PC-9 (cell line): ENCODE data around the gene DRGX. TPM values are rescaled to one million over a fixed set of nuclear protein-coding genes. Genes with fewer than 3 reads are reported as not detected.

ENCODE experiments used
- BruUV-seq: library from RNA; stranded (reverse); fragments of 400-500 nt; replicated peaks from 2 replicates; lab custom pipeline; 2021; lab: Mats Ljungman, UMichigan
- CTCF ChIA-PET: fragments of 300-600 bp; sonication (Branson Sonifier 250); formaldehyde crosslinking; loops from one replicate; lab custom pipeline; 2022; ENCODE audit warnings: antibody characterized with exemption; lab: Charles Lee
- POLR2A ChIA-PET: fragments of 300-600 bp; sonication (Branson Sonifier 250); formaldehyde crosslinking; loops from one replicate; lab custom pipeline; 2022; ENCODE audit warnings: antibody characterized with exemption; ENCODE audit not compliant: unreplicated experiment; lab: Charles Lee
- DNase-seq, 2 experiments: peaks; one replicate each; pipeline versions ENCODE4 v3.0.0 to v3.0.0-alpha.2; 2015 to 2022; ENCODE audit warnings: mixed read lengths in 1 of 2
- H2AFZ ChIP-seq: fragments of 200-600 bp; sonication (generic); 2 replicates; pipeline ENCODE4 v1.8.1; 2017; ENCODE audit warnings: antibody characterized with exemption
- H3F3A ChIP-seq: fragments of 200-600 bp; sonication (generic); 2 replicates; pipeline ENCODE4 v1.8.1; 2017; ENCODE audit warnings: antibody characterized with exemption, mild to moderate bottlenecking, low read depth; ENCODE audit not compliant: insufficient read depth
- H3K27ac ChIP-seq: fragments of 200-600 bp; sonication (generic); 2 replicates; pipeline ENCODE4 v1.6.1; 2016; ENCODE audit warnings: mixed run types
- H3K27me3 ChIP-seq: fragments of 200-600 bp; sonication (generic); 2 replicates; pipeline ENCODE4 v1.6.1; 2016; ENCODE audit warnings: low read depth, mixed run types; ENCODE audit not compliant: insufficient read depth
- H3K36me3 ChIP-seq: fragments of 200-600 bp; sonication (generic); 2 replicates; pipeline ENCODE4 v1.6.1; 2016; ENCODE audit warnings: low read depth, mixed run types
- H3K4me1 ChIP-seq: fragments of 200-600 bp; sonication (generic); replicated peaks from 2 replicates; pipeline ENCODE4 v1.6.1; 2016; ENCODE audit warnings: mixed run types; ENCODE audit not compliant: insufficient read depth
- H3K4me2 ChIP-seq: fragments of 200-600 bp; sonication (generic); 2 replicates; pipeline ENCODE4 v1.6.1; 2017; ENCODE audit warnings: mixed run types
- H3K4me3 ChIP-seq: fragments of 200-600 bp; sonication (generic); 2 replicates; pipeline ENCODE4 v1.6.1; 2016; ENCODE audit warnings: mixed run types
- H3K79me2 ChIP-seq: fragments of 200-600 bp; sonication (generic); 2 replicates; pipeline ENCODE4 v1.6.1; 2017; ENCODE audit warnings: low read depth, mixed run types
- H3K9me2 ChIP-seq: fragments of 200-600 bp; sonication (generic); 2 replicates; pipeline ENCODE4 v1.8.1; 2017; ENCODE audit warnings: mild to moderate bottlenecking; ENCODE audit not compliant: insufficient read depth
- H3K9me3 ChIP-seq: fragments of 200-600 bp; sonication (generic); 2 replicates; pipeline ENCODE4 v1.8.1; 2016; ENCODE audit warnings: low read depth; ENCODE audit not compliant: insufficient read depth
- H4K20me1 ChIP-seq: fragments of 200-600 bp; sonication (generic); 2 replicates; pipeline ENCODE4 v1.8.1; 2017; ENCODE audit not compliant: insufficient read depth
- EZH2 ChIP-seq: fragments of 200-600 bp; sonication (generic); IDR thresholded peaks from 2 replicates; pipeline ENCODE4 v1.8.0; 2017; ENCODE audit warnings: antibody characterized with exemption, low read depth
- intact Hi-C: fragments of 100-400 bp; cut with micrococcal nuclease; formaldehyde crosslinking; loops from one replicate; pipeline ENCODE4 v1.10.0; 2022; ENCODE audit not compliant: unreplicated experiment
- total RNA-seq: library from RNA; stranded (reverse); gene quantifications from 2 replicates; pipeline ENCODE4 v1.2.3, GENCODE V29; 2021
- TF ChIP-seq, protein P1 (sequence below): fragments of 200-600 bp; sonication (generic); conservative IDR thresholded peaks from 2 replicates; pipeline ENCODE4 v1.6.1; 2017; ENCODE audit warnings: mixed run types, antibody characterized with exemption, mild to moderate bottlenecking, moderate library complexity

Gene DRGX
- total RNA-seq, 1 experiment from 2014 or later, result not detected

DNA sequence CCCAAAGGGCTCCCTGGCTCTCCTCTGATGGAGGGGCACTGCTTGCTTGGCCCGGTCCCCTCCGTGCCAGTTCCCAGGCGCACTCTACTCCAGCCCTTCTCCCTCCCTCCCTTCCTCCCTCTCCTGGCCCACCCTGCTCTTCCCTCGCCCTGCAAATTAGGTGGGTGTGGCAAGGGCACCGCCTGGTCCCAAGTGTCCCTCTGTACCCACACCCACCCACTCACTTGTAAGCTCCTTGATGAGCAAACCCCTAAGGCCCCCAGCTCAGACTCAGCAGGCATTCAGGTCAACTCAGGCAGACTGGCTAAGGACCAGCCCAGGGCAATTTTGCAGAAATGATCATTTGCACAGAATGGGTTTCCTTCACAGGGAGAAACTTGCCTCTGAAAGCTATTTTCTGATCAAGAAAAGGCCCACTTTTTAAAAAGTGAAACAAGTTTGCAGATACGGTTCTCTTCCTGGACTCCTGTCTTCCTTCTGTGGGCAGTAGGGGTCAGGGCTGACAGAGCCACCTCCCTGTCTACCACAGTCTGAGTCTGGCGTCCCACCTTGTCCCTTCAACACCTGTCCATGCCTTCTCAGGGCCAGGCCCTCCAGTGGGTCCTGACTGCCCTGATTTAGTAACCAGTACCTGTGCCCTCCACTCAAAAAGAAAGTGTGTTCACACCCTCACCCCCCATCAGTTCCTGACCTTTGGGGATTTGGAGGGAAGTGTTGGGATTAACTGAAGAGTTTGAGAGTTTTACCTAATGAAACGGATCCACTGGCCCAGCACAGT lies 68.7 kb downstream of the DRGX start:
- ChIA-PET POLR2A (no interaction called here), CTCF (no interaction called here)
- H3K9me3 ChIP-seq, result no peaks in the 10 kb centered on the region
- H3K4me1 ChIP-seq, result no peaks in the 10 kb centered on the region
- no peak overlapping the region for H3K4me3 ChIP-seq
- H3K79me2 ChIP-seq, result no peaks in the 10 kb centered on the region
- no peak overlapping the region for H3K4me2 ChIP-seq
- H2AFZ ChIP-seq, result no peak overlapping the region
- no peaks in the 10 kb centered on the region; the same call in 1 of the 2 replicates for H4K20me1 ChIP-seq
- H3K36me3 ChIP-seq, result no peaks in the 10 kb centered on the region
- TF ChIP-seq, protein P1, sequence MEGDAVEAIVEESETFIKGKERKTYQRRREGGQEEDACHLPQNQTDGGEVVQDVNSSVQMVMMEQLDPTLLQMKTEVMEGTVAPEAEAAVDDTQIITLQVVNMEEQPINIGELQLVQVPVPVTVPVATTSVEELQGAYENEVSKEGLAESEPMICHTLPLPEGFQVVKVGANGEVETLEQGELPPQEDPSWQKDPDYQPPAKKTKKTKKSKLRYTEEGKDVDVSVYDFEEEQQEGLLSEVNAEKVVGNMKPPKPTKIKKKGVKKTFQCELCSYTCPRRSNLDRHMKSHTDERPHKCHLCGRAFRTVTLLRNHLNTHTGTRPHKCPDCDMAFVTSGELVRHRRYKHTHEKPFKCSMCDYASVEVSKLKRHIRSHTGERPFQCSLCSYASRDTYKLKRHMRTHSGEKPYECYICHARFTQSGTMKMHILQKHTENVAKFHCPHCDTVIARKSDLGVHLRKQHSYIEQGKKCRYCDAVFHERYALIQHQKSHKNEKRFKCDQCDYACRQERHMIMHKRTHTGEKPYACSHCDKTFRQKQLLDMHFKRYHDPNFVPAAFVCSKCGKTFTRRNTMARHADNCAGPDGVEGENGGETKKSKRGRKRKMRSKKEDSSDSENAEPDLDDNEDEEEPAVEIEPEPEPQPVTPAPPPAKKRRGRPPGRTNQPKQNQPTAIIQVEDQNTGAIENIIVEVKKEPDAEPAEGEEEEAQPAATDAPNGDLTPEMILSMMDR, result no peak
- no peak for TF ChIP-seq EZH2
- DNase-seq, result no peak
- H3F3A ChIP-seq, result no peaks in the 10 kb centered on the region
- intact Hi-C loops, result no loop called here
- H3K27ac ChIP-seq, result no peak overlapping the region
- H3K9me2 ChIP-seq, result no peaks in the 10 kb centered on the region
- peaks cover 94% of the 10 kb centered on the region for H3K27me3 ChIP-seq
- BruUV-seq, result no TSS peak

DNA sequence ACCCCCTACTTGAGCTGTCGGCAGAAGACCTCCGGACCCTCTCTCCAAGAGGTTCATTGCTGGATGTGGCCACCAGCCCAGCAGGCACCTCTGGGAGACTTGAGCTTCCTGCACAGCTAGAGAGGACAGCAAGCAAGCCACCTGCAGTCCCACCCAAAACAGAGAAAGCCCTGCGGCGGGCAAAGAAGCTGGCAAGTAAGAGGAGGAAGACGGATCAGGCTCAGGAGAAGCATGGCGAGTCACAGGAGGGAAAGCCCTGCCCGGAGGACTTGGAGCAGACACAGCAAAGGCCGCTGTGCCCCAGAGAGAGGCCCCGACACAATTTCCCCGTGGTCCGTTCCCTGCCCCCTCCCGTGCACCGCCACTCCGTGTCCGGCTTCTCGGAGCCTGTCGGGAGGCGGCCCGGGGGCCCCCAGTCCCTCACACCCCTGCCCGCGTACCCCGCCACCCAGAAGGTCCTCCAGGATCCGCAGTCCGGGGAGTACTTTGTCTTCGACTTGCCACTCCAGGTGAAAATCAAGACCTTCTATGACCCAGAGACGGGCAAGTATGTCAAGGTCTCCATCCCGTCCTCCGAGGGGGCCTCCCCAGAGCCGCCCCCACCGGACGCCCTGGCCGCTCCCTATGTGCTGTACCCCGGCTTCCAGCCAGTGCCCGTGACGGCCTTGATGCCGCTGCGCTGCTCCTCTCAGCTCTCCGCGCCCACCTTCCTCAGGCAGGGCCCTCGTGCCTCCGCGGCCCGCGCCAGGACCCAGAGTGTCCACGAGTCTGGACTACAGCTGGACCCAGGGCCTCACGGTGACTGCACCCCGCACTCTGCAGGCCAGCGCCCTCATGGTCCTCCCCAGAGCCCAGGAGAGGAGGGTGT lies 69.7 kb downstream of the DRGX start:
- H3K4me2 ChIP-seq, result no peak overlapping the region
- no peak overlapping the region for H3K4me3 ChIP-seq
- H3K36me3 ChIP-seq, result no peaks in the 10 kb centered on the region
- TF ChIP-seq EZH2, result no peak
- TF ChIP-seq, protein P1, result no peak
- CTCF ChIA-PET, result no interaction called here
- no peaks in the 10 kb centered on the region for H3K9me2 ChIP-seq
- H4K20me1 ChIP-seq, result no peaks in the 10 kb centered on the region; the same call in 1 of the 2 replicates
- intact Hi-C loops, result no loop called here
- DNase-seq, result no peak
- H3K9me3 ChIP-seq, result no peaks in the 10 kb centered on the region
- H3K27me3 ChIP-seq, result peaks cover 94% of the 10 kb centered on the region
- BruUV-seq, result no TSS peak
- H2AFZ ChIP-seq, result no peak overlapping the region
- H3F3A ChIP-seq, result no peaks in the 10 kb centered on the region
- no peaks in the 10 kb centered on the region for H3K4me1 ChIP-seq
- H3K27ac ChIP-seq, result no peak overlapping the region
- H3K79me2 ChIP-seq, result no peaks in the 10 kb centered on the region
- POLR2A ChIA-PET, result no interaction called here

DNA sequence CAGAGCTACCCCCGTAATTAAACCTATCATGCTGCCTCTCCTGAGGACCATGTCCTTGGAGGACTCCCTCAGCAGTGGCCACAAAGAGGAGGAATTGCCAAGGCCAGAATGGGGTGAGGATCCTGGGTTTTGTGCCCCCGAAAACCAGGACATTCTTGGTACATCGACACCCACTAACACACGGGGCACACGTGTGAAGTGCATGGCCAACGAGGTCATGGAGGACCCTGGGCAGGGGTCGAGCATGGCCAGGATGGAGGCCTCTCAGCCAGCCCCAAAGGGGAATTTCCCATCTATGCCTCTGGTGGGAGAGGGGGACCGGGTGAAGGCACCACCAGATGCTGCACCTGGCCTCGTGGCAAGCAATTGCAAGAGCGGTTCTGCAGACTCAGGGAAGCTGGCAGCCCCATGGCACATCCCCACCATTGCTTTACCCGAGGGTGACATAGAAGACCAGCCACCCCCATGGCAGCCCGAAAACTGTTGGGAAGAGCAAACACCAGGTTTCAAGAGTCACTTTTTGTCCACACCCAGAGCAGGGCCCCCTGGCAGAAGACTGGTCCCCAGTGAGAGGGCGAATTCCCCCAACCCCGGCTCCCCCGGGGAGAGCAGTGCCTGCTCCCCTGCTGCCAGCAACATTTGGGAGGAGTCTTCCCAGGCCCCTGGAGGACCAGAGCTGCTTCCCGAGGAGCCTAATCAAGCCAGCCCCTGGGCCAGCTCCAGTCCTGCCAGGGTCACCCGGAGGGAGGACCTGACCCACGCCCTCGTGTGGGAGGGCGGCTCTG lies 70.6 kb downstream of the DRGX start:
- ChIA-PET POLR2A (interaction anchor here (0.6 kb wide), 1 partner anchor 200 kb away, joined by 3 read pairs; no protein-coding TSS in a partner anchor), CTCF (no interaction called here)
- no TSS peak for BruUV-seq
- TF ChIP-seq, protein P1, result no peak
- TF ChIP-seq EZH2, result no peak
- no peak overlapping the region for H2AFZ ChIP-seq
- H3K4me3 ChIP-seq, result no peak overlapping the region
- no peaks in the 10 kb centered on the region for H3K79me2 ChIP-seq
- no peaks in the 10 kb centered on the region for H3K9me2 ChIP-seq
- H3F3A ChIP-seq, result no peaks in the 10 kb centered on the region
- intact Hi-C loops, result no loop called here
- H3K4me1 ChIP-seq, result no peaks in the 10 kb centered on the region
- peaks cover 88% of the 10 kb centered on the region for H3K27me3 ChIP-seq
- H3K27ac ChIP-seq, result no peak overlapping the region
- H4K20me1 ChIP-seq, result no peaks in the 10 kb centered on the region; the same call in 1 of the 2 replicates
- no peaks in the 10 kb centered on the region for H3K36me3 ChIP-seq
- no peak overlapping the region for H3K4me2 ChIP-seq
- H3K9me3 ChIP-seq, result no peaks in the 10 kb centered on the region
- no peak for DNase-seq
